Measurements from ENCODE around the gene TBATA. TPM values are rescaled to one million over a fixed set of nuclear protein-coding genes. Genes with fewer than 3 reads are reported as not detected.

The TBATA gene
- polyA plus RNA-seq, 1 of the 3 experiments (the other 2 are of a cell fraction) = not detected

- H3K27ac ChIP-seq (ENCODE audit: low read depth in 2 of 2, low read length in 1 of 2) = no peak overlapping the region
- peaks cover 0 to 7% of the 10 kb centered on the region in 2 experiments; a peak in 1 of 4 replicates for H3K4me1 ChIP-seq (ENCODE audit: control insufficient read depth in 1 of 2, insufficient read depth in 2 of 2, low read depth in 1 of 2, low read length in 1 of 2)
- no peaks in the 10 kb centered on the region; the same call in 1 of the 2 replicates for H3K27me3 ChIP-seq (ENCODE audit: insufficient read depth)
- no peaks in the 10 kb centered on the region for H3K9me3 ChIP-seq
- no peaks in the 10 kb centered on the region for H3K79me2 ChIP-seq (ENCODE audit: insufficient read depth)
- POLR2A ChIA-PET = interaction anchor here (0.6 kb wide), 1 partner anchor 39 kb away, joined by 5 read pairs; no protein-coding TSS in a partner anchor
- H3K36me3 ChIP-seq (replicated peaks in 1 of 2; ENCODE audit: control insufficient read depth in 1 of 2, insufficient read depth in 2 of 2, low read length in 1 of 2) = no peaks in the 10 kb centered on the region
- CTCF ChIA-PET = interaction anchor here (1.1 to 2.5 kb wide), 2 partner anchors 15 to 225 kb away, joined by 3 to 11 read pairs; no protein-coding TSS in a partner anchor
- DNase-seq = peak; percentile 10
- H3F3A ChIP-seq (replicated peaks; ENCODE audit: insufficient read depth) = no peaks in the 10 kb centered on the region
- no peak overlapping the region for H3K4me3 ChIP-seq (ENCODE audit: low read depth in 2 of 2, low read length in 1 of 2)
- 63% methylated on average over 12 of the region's 14 CpGs for WGBS (ENCODE audit: low lambda C conversion rate)
- H3K9ac ChIP-seq = no peak overlapping the region
- H3K9me2 ChIP-seq = no peaks in the 10 kb centered on the region
- H2AFZ ChIP-seq (ENCODE audit: low read depth) = no peak overlapping the region
- TF ChIP-seq RAD21 (IDR thresholded peaks at IDR 0.05; ENCODE audit: low read length) (no peak), IRF3 (IDR thresholded peaks at IDR 0.05; ENCODE audit: low read depth, low read length) (no peak), FOSL2 (IDR thresholded peaks at IDR 0.05; ENCODE audit: borderline replicate concordance, low read depth) (no peak), NRF1 (IDR thresholded peaks at IDR 0.05; ENCODE audit: low read depth, low read length) (no peak), USF1 (IDR thresholded peaks at IDR 0.05; ENCODE audit: borderline replicate concordance, low read depth) (no peak), USF2 (IDR thresholded peaks at IDR 0.05; ENCODE audit: borderline replicate concordance, low read depth, low read length) (no peak), RXRA (IDR thresholded peaks at IDR 0.05; ENCODE audit: borderline replicate concordance, low read depth) (no peak), PBX3 (IDR thresholded peaks at IDR 0.05) (no peak), ZBTB33 (IDR thresholded peaks at IDR 0.05; ENCODE audit: borderline replicate concordance, low read depth) (no peak), GATA2 (CRISPR knock-in tag; IDR thresholded peaks at IDR 0.05) (no peak), GABPA (IDR thresholded peaks at IDR 0.05; ENCODE audit: low read depth) (no peak), YY1 (IDR thresholded peaks at IDR 0.05; ENCODE audit: low read depth) (no peak), RCOR1 (IDR thresholded peaks at IDR 0.05; ENCODE audit: low read length) (no peak), TEAD4 (IDR thresholded peaks at IDR 0.05; ENCODE audit: borderline replicate concordance, insufficient read depth) (no peak), JUND (IDR thresholded peaks at IDR 0.05) (no peak), ELF1 (IDR thresholded peaks at IDR 0.05) (no peak)
- H3K4me2 ChIP-seq = no peak overlapping the region
- H4K20me1 ChIP-seq (ENCODE audit: insufficient read depth) = no peaks in the 10 kb centered on the region
Observed at GRCh38 chr10:70773965-70774809, 11.0 kb downstream of the TBATA start.
